SK-N-SH (cell line): ENCODE measurements around the gene CBFA2T3. TPM values are rescaled to one million over a fixed set of nuclear protein-coding genes. Genes with fewer than 3 reads are reported as not detected.

Source experiments
- CTCF ChIA-PET: fragments of 300-600, 350-600 bp; formaldehyde crosslinking; extraction: SDS; loops from one replicate; lab custom pipeline; 2021; lab: Yijun Ruan, JAX
- POLR2A ChIA-PET: fragments of 350-600 bp; sonication (Branson Sonifier 250); formaldehyde crosslinking; extraction: SDS; loops from one replicate; lab custom pipeline; 2020; ENCODE audit warnings: antibody characterized with exemption, inconsistent platforms; lab: Yijun Ruan, JAX
- DNase-seq: peaks from one replicate; pipeline ENCODE4 v3.0.0; 2012
- H2AFZ ChIP-seq: fragments of 200-600 bp; sonication (generic); 2 replicates; pipeline ENCODE4 v1.8.1; 2016; ENCODE audit warnings: antibody characterized with exemption, mild to moderate bottlenecking, low read depth
- H3F3A ChIP-seq: fragments of 200-600 bp; sonication (generic); replicated peaks from 2 replicates; pipeline ENCODE3; 2016; ENCODE audit warnings: antibody characterized with exemption, mild to moderate bottlenecking; ENCODE audit not compliant: insufficient read depth
- H3K27ac ChIP-seq, 2 experiments: fragments of 200-500 bp in 1 of 2; fragments of 200-600 bp in 1 of 2; sonication (Bioruptor generic) in 1 of 2; sonication (generic), shearing (Covaris generic) in 1 of 2; 2 replicates each; pipeline versions ENCODE4 v1.5.1 to v1.6.1; 2014 to 2016; ENCODE audit warnings: low read depth in 2 of 2, inconsistent platforms in 1 of 2, low read length in 1 of 2, mild to moderate bottlenecking in 1 of 2, mixed read lengths in 1 of 2
- H3K27me3 ChIP-seq: fragments of 200-600 bp; sonication (generic), shearing (Covaris generic); 2 replicates; pipeline ENCODE4 v1.6.1; 2016; ENCODE audit warnings: mixed run types; ENCODE audit not compliant: insufficient read depth
- H3K36me3 ChIP-seq, 2 experiments: fragments of 200-500 bp in 1 of 2; fragments of 200-600 bp in 1 of 2; sonication (Bioruptor generic) in 1 of 2; sonication (generic) in 1 of 2; replicated peaks in 1 of 2; 2 replicates each; pipeline versions ENCODE3 to v1.5.1; 2014 to 2016; ENCODE audit warnings: low read length in 1 of 2, mild to moderate bottlenecking in 1 of 2; ENCODE audit not compliant: insufficient read depth in 2 of 2, control insufficient read depth in 1 of 2
- H3K4me1 ChIP-seq, 2 experiments: fragments of 200-500 bp in 1 of 2; fragments of 200-600 bp in 1 of 2; sonication (Bioruptor generic) in 1 of 2; sonication (generic), shearing (Covaris generic) in 1 of 2; 2 replicates each; pipeline versions ENCODE4 v1.5.1 to v1.6.1; 2014 to 2016; ENCODE audit warnings: low read depth in 1 of 2, low read length in 1 of 2, mixed run types in 1 of 2; ENCODE audit not compliant: insufficient read depth in 2 of 2, control insufficient read depth in 1 of 2
- H3K4me2 ChIP-seq: fragments of 200-600 bp; sonication (generic), shearing (Covaris generic); 2 replicates; pipeline ENCODE4 v1.6.1; 2017; ENCODE audit warnings: mixed run types
- H3K4me3 ChIP-seq, 2 experiments: fragments of 200-500 bp in 1 of 2; fragments of 200-600 bp in 1 of 2; sonication (Bioruptor generic) in 1 of 2; sonication (generic), shearing (Covaris generic) in 1 of 2; 2 replicates each; pipeline versions ENCODE4 v1.5.1 to v1.8.1; 2014 to 2016; ENCODE audit warnings: low read depth in 2 of 2, inconsistent platforms in 1 of 2, low read length in 1 of 2, mild to moderate bottlenecking in 1 of 2, mixed read lengths in 1 of 2, moderate library complexity in 1 of 2
- H3K79me2 ChIP-seq: fragments of 200-600 bp; sonication (generic); 2 replicates; pipeline ENCODE4 v1.8.1; 2017; ENCODE audit warnings: mild to moderate bottlenecking; ENCODE audit not compliant: insufficient read depth
- H3K9ac ChIP-seq: fragments of 200-600 bp; sonication (generic); 2 replicates; pipeline ENCODE4 v1.6.1; 2017; ENCODE audit warnings: mixed run types
- H3K9me2 ChIP-seq: fragments of 200-600 bp; sonication (generic); 2 replicates; pipeline ENCODE4 v1.6.1; 2017; ENCODE audit warnings: mixed run types
- H3K9me3 ChIP-seq: fragments of 200-600 bp; sonication (generic); 2 replicates; pipeline ENCODE4 v1.6.1; 2017; ENCODE audit warnings: mixed run types, mild to moderate bottlenecking, moderate library complexity
- H4K20me1 ChIP-seq: fragments of 200-600 bp; sonication (generic); 2 replicates; pipeline ENCODE4 v1.6.1; 2017; ENCODE audit warnings: mild to moderate bottlenecking, mixed run types; ENCODE audit not compliant: insufficient read depth
- CHD2 ChIP-seq: fragments of 150-350 bp; IDR thresholded peaks from 2 replicates; pipeline ENCODE4 v1.6.1; 2018; ENCODE audit warnings: low read length; ENCODE audit not compliant: partially characterized antibody
- EP300 ChIP-seq, 2 experiments: IDR thresholded peaks; 2 replicates each; pipeline versions ENCODE4 v1.4.0 to v1.6.1; 2012; ENCODE audit warnings: borderline replicate concordance in 1 of 2, low read depth in 1 of 2, low read length in 1 of 2
- FOXJ3 ChIP-seq: sonication (generic); formaldehyde crosslinking; IDR thresholded peaks from 2 replicates; pipeline ENCODE4 v1.5.1; 2020; ENCODE audit warnings: mild to moderate bottlenecking, missing genetic modification reagents
- IRF3 ChIP-seq: fragments of 150-350 bp; IDR thresholded peaks from 2 replicates; pipeline ENCODE4 v1.6.1; 2016; ENCODE audit warnings: mild to moderate bottlenecking, low read depth, low read length
- MEF2A ChIP-seq: IDR thresholded peaks from 2 replicates; pipeline ENCODE4 v1.4.0; 2012; ENCODE audit warnings: low read depth, borderline replicate concordance
- NFIC ChIP-seq: IDR thresholded peaks from 2 replicates; pipeline ENCODE4 v1.4.0; 2012; ENCODE audit warnings: borderline replicate concordance
- NRF1 ChIP-seq: IDR thresholded peaks from 2 replicates; pipeline ENCODE4 v1.6.1; 2012; ENCODE audit warnings: low read depth, mild to moderate bottlenecking, low read length
- PBX3 ChIP-seq: IDR thresholded peaks from 2 replicates; pipeline ENCODE4; 2012
- REST ChIP-seq: IDR thresholded peaks from 2 replicates; pipeline ENCODE4 v1.6.1; 2012; ENCODE audit warnings: mild to moderate bottlenecking, low read depth, low read length, moderate library complexity
- RFX5 ChIP-seq: IDR thresholded peaks from 2 replicates; pipeline ENCODE4 v1.6.1; 2012; ENCODE audit warnings: mild to moderate bottlenecking, improper control_type of control experiment, low read length
- RXRA ChIP-seq: IDR thresholded peaks from 2 replicates; pipeline ENCODE4 v1.4.0; 2012; ENCODE audit warnings: low read depth, mild to moderate bottlenecking, borderline replicate concordance
- SMC3 ChIP-seq: IDR thresholded peaks from 2 replicates; pipeline ENCODE4 v1.6.1; 2012; ENCODE audit warnings: low read depth, low read length, improper control_type of control experiment
- TAF1 ChIP-seq: IDR thresholded peaks from 2 replicates; pipeline ENCODE4 v1.6.1; 2012; ENCODE audit warnings: low read depth, mild to moderate bottlenecking, low read length, moderate library complexity, borderline replicate concordance
- TCF12 ChIP-seq: IDR thresholded peaks from 2 replicates; pipeline ENCODE4 v1.4.0; 2012
- YY1 ChIP-seq: IDR thresholded peaks from 2 replicates; pipeline ENCODE4 v1.4.0; 2012; ENCODE audit warnings: low read depth, mild to moderate bottlenecking
- ZBTB33 ChIP-seq: IDR thresholded peaks from 2 replicates; pipeline ENCODE4 v1.4.0; 2012; ENCODE audit warnings: low read depth, borderline replicate concordance
- WGBS: methylation state at CpG from one replicate; pipeline ENCODE4 v1.1.6; 2017; ENCODE audit warnings: low lambda C conversion rate; 5-methylcytosine and 5-hydroxymethylcytosine counted together
- polyA plus RNA-seq, 3 experiments: library from polyadenylated mRNA; depleted of rRNA; stranded (reverse); fragments of >200 nt; gene quantifications; 2 replicates each; pipeline ENCODE4 v1.2.3, GENCODE V29; 2012

The CBFA2T3 gene
- polyA plus RNA-seq, 1 of the 3 experiments (the other 2 are of a cell fraction), result not detected

- DNase-seq, result no peak
- H3K9me2 ChIP-seq, result no peaks in the 10 kb centered on the region
- 62% methylated on average over 11 of the region's 19 CpGs for WGBS
- no peak for TF ChIP-seq CHD2
- TF ChIP-seq IRF3, result no peak
- no peak for TF ChIP-seq MEF2A
- TF ChIP-seq PBX3, result no peak
- no peak for TF ChIP-seq TAF1
- TF ChIP-seq NRF1, result no peak
- no peak for TF ChIP-seq EP300 (IDR thresholded peaks at IDR 0.05; ENCODE audit: borderline replicate concordance in 1 of 2, low read depth in 1 of 2, low read length in 1 of 2)
- TF ChIP-seq SMC3, result no peak
- no peak for TF ChIP-seq ZBTB33
- TF ChIP-seq, all 33 proteins: peak for 0
- Histone ChIP-seq H2AFZ (no peak overlapping the region), H3K9ac (no peak overlapping the region), H4K20me1 (no peaks in the 10 kb centered on the region), H3K4me1 (peaks cover 18 to 35% of the 10 kb centered on the region in 2 experiments; a peak in 3 of 4 replicates), H3K79me2 (no peaks in the 10 kb centered on the region), H3K36me3 (no peaks in the 10 kb centered on the region), H3F3A (no peaks in the 10 kb centered on the region), H3K4me2 (no peak overlapping the region), H3K27ac (no peak overlapping the region), H3K4me3 (no peak overlapping the region), H3K27me3 (peaks cover 10% of the 10 kb centered on the region; the same call in 1 of the 2 replicates), H3K9me3 (no peaks in the 10 kb centered on the region)
- CTCF ChIA-PET, result interaction anchor here (1.0 to 1.1 kb wide), 2 partner anchors 246 to 294 kb away, joined by 3 read pairs; no protein-coding TSS in a partner anchor
- POLR2A ChIA-PET, result no interaction called here
Observed at GRCh38 chr16:88921591-88921990, 55.4 kb downstream of the CBFA2T3 start.

GRCh38 chr16:88920618-88921590 lies 56.1 kb downstream of the CBFA2T3 start:
- Histone ChIP-seq H3F3A (peaks cover 2% of the 10 kb centered on the region), H4K20me1 (no peaks in the 10 kb centered on the region), H3K27ac (no peak overlapping the region), H3K27me3 (peaks cover 3% of the 10 kb centered on the region; the same call in 1 of the 2 replicates), H3K4me1 (peaks cover 18 to 35% of the 10 kb centered on the region in 2 experiments; a peak in 3 of 4 replicates), H3K4me3 (no peak overlapping the region), H3K9me3 (no peaks in the 10 kb centered on the region), H3K9ac (no peak overlapping the region; the same call in 1 of the 2 replicates), H2AFZ (no peak overlapping the region), H3K79me2 (no peaks in the 10 kb centered on the region), H3K9me2 (no peaks in the 10 kb centered on the region), H3K36me3 (no peaks in the 10 kb centered on the region), H3K4me2 (no peak overlapping the region)
- DNase-seq, result peak; percentile 88
- 18% methylated on average over 15 of the region's 28 CpGs for WGBS
- POLR2A ChIA-PET, result no interaction called here
- CTCF ChIA-PET, result interaction anchor here (0.6 to 1.1 kb wide), 4 partner anchors 63 to 295 kb away, joined by 3 read pairs; no protein-coding TSS in a partner anchor
- TF ChIP-seq YY1, result no peak
- peak; percentile 19; the same call in 1 of the 2 replicates for TF ChIP-seq TCF12
- no peak for TF ChIP-seq CHD2
- TF ChIP-seq NFIC, result peak; percentile 43; the same call in 1 of the 2 replicates
- TF ChIP-seq FOXJ3 (CRISPR knock-in tag), result no peak
- TF ChIP-seq RFX5, result no peak
- TF ChIP-seq EP300 (IDR thresholded peaks at IDR 0.05; ENCODE audit: borderline replicate concordance in 1 of 2, low read depth in 1 of 2, low read length in 1 of 2), result no peak
- TF ChIP-seq RXRA, result no peak
- TF ChIP-seq REST, result no peak
